ENCODE results near the gene GALNT16.

Gene GALNT16

GRCh38 chr14:69287098-69288010 is 27.4 kb downstream of the GALNT16 start:
- Histone ChIP-seq H3K79me2 (ENCODE audit: insufficient read depth, low read length) (no peaks in the 10 kb centered on the region), H2AFZ (ENCODE audit: low read depth, low read length) (no peak overlapping the region), H3K4me1 (ENCODE audit: insufficient read depth, low read length) (no peaks in the 10 kb centered on the region), H3K9me3 (ENCODE audit: insufficient read depth, low read length, severe bottlenecking) (no peaks in the 10 kb centered on the region), H3K27me3 (ENCODE audit: insufficient read depth, low read length, poor library complexity) (no peaks in the 10 kb centered on the region), H3K9ac (ENCODE audit: low read depth, low read length) (no peak overlapping the region), H3K4me2 (ENCODE audit: insufficient read depth, low read length) (no peak overlapping the region), H3K4me3 (ENCODE audit: low read depth in 1 of 2, low read length in 2 of 2) (no peak overlapping the region), H4K20me1 (ENCODE audit: insufficient read depth, low read length) (no peaks in the 10 kb centered on the region), H3K27ac (ENCODE audit: low read length) (no peak overlapping the region), H3K36me3 (ENCODE audit: insufficient read depth, low read length) (no peaks in the 10 kb centered on the region)
- DNase-seq (no peak), ATAC-seq (ENCODE audit: insufficient read depth, low read depth) (no peak)
- TF ChIP-seq CTCF (IDR thresholded peaks at IDR 0.05; ENCODE audit: borderline replicate concordance, extremely low read depth, low read length, poor library complexity, severe bottlenecking): no peak
- no peak for TF ChIP-seq EZH2 (IDR thresholded peaks at IDR 0.05; ENCODE audit: borderline replicate concordance, low read depth, low read length, severe bottlenecking)

DNA sequence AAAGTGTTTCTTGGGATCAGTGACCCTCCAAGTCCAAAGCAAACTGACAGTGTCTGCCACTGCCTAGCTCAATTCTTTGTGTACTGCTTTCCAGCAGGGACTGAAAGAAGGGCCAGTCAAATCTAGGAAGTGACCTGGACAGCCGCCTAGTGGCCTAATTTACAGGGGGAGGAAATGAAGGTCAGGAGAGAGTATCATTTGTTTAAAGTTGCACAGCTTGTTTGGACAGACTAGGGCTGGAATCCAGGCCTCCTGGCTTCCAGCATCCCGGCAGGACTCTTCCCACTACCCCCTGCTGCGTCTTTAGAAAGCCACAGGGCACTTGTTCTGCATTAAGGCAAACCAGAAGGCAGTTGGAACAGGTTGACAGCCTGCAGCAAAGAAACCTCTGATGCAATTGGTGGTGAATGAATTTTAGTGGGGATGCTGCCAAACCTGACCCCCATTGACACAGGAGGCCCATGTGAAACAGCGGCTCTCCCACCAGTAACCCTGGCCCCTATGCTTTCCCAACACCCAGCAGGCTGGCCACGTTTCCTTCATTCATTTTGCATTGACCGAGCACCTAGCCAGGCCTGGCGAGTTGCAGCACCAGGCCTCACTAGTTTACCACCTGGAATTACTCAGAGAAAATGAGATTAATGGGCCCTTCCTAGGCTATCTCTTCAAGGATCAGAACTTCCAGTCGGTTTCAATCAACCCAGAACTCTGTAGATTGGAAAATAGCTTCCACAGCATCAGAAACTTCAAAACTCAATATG is 28.2 kb downstream of the GALNT16 start:
- no peaks in the 10 kb centered on the region for H3K79me2 ChIP-seq (ENCODE audit: insufficient read depth, low read length)
- no peak for TF ChIP-seq EZH2 (IDR thresholded peaks at IDR 0.05; ENCODE audit: borderline replicate concordance, low read depth, low read length, severe bottlenecking)
- TF ChIP-seq CTCF (IDR thresholded peaks at IDR 0.05; ENCODE audit: borderline replicate concordance, extremely low read depth, low read length, poor library complexity, severe bottlenecking): no peak
- no peak overlapping the region for H3K4me2 ChIP-seq (ENCODE audit: insufficient read depth, low read length)
- ATAC-seq (ENCODE audit: insufficient read depth, low read depth) (no peak), DNase-seq (no peak)
- no peak overlapping the region for H3K9ac ChIP-seq (ENCODE audit: low read depth, low read length)
- no peak overlapping the region for H3K4me3 ChIP-seq (ENCODE audit: low read depth in 1 of 2, low read length in 2 of 2)
- H3K36me3 ChIP-seq (ENCODE audit: insufficient read depth, low read length): no peaks in the 10 kb centered on the region
- no peaks in the 10 kb centered on the region for H3K9me3 ChIP-seq (ENCODE audit: insufficient read depth, low read length, severe bottlenecking)
- no peak overlapping the region for H3K27ac ChIP-seq (ENCODE audit: low read length)
- no peaks in the 10 kb centered on the region for H3K4me1 ChIP-seq (ENCODE audit: insufficient read depth, low read length)
- H4K20me1 ChIP-seq (ENCODE audit: insufficient read depth, low read length): no peaks in the 10 kb centered on the region
- H2AFZ ChIP-seq (ENCODE audit: low read depth, low read length): no peak overlapping the region
- no peaks in the 10 kb centered on the region for H3K27me3 ChIP-seq (ENCODE audit: insufficient read depth, low read length, poor library complexity)

DNA sequence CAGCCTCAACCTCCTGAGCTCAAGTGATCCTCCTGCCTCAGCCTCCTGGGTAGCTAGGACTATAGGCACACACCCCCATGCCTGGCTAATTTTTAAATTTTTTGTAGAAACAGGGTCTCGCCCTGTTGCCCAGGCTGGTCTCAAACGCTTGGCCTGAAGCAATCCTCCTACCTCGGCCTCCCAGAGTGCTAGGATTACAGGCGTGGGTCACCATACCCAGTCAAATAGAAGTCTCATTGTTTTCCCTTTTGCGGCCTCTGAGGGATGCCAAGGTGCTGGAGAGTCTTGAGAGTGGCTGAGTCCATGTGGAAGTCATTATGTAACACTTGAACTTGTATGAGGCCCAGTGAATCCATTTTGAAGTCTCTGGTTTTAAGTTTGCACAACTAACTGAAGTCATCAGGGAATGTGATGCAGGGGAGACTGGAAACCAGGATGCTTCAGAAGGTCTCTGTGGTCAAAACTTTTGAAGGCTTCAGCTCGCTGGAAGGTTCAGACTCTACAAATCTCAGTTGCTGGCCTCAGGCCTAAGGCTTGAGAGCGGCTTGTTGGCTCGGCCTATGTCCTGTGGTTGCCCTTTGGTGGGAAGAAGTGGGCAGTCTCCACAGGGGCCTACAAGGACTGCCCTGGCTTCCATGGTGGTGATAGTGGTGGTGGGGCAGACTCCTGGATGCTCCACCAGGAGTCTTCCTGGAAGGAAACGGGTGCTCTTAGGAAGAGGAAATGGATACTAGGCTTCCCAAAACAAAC is 29.2 kb downstream of the GALNT16 start:
- H2AFZ ChIP-seq (ENCODE audit: low read depth, low read length): no peak overlapping the region
- ATAC-seq (ENCODE audit: insufficient read depth, low read depth) (no peak), DNase-seq (no peak)
- no peaks in the 10 kb centered on the region for H3K27me3 ChIP-seq (ENCODE audit: insufficient read depth, low read length, poor library complexity)
- H3K4me2 ChIP-seq (ENCODE audit: insufficient read depth, low read length): no peak overlapping the region
- no peaks in the 10 kb centered on the region for H3K4me1 ChIP-seq (ENCODE audit: insufficient read depth, low read length)
- H3K4me3 ChIP-seq (ENCODE audit: low read depth in 1 of 2, low read length in 2 of 2): no peak overlapping the region
- no peaks in the 10 kb centered on the region for H3K36me3 ChIP-seq (ENCODE audit: insufficient read depth, low read length)
- no peaks in the 10 kb centered on the region for H3K79me2 ChIP-seq (ENCODE audit: insufficient read depth, low read length)
- H3K9ac ChIP-seq (ENCODE audit: low read depth, low read length): no peak overlapping the region
- no peak overlapping the region for H3K27ac ChIP-seq (ENCODE audit: low read length)
- no peaks in the 10 kb centered on the region for H3K9me3 ChIP-seq (ENCODE audit: insufficient read depth, low read length, severe bottlenecking)
- TF ChIP-seq CTCF (IDR thresholded peaks at IDR 0.05; ENCODE audit: borderline replicate concordance, extremely low read depth, low read length, poor library complexity, severe bottlenecking) (no peak), EZH2 (IDR thresholded peaks at IDR 0.05; ENCODE audit: borderline replicate concordance, low read depth, low read length, severe bottlenecking) (no peak)
- no peaks in the 10 kb centered on the region for H4K20me1 ChIP-seq (ENCODE audit: insufficient read depth, low read length)
